Naive thymus-derived CD8-positive, alpha-beta T cell (primary cell): ENCODE measurements around the gene NUB1. TPM values are rescaled to one million over a fixed set of nuclear protein-coding genes. Genes with fewer than 3 reads are reported as not detected.

ENCODE experiments used
- ATAC-seq, 2 donors: fragments of 150-1000 bp; cut with Tn5 transposase in 1 of 2; sonication (Bioruptor Pico), chemical (Tn5 transposase) in 1 of 2; 1 replicate in 1 of 2; 2 replicates in 1 of 2; pipeline ENCODE4 v1.10.0; 2021; ENCODE audit warnings: mild to moderate bottlenecking in 2 of 2, moderate library complexity in 2 of 2
- POLR2A ChIA-PET: fragments of 350-600 bp; sonication (Branson Sonifier 250); formaldehyde crosslinking; loops from one replicate; lab custom pipeline; 2021; ENCODE audit warnings: antibody characterized with exemption; lab: Charles Lee
- DNase-seq, 10 donors: peaks; one replicate each; pipeline versions ENCODE4 v3.0.0 to v3.0.0-alpha.2; 2020 to 2022
- H3K27ac Mint-ChIP-seq, 10 donors: one replicate each; pipeline ENCODE4 v1.8.0; 2020 to 2022; ENCODE audit warnings: mild to moderate bottlenecking in 10 of 10, mixed read lengths in 10 of 10, moderate library complexity in 4 of 10, inconsistent platforms in 1 of 10
- H3K27me3 Mint-ChIP-seq, 5 donors: one replicate each; pipeline ENCODE4 v1.8.0; 2021 to 2022; ENCODE audit warnings: mixed read lengths in 5 of 5
- H3K36me3 Mint-ChIP-seq, 3 donors: one replicate each; pipeline ENCODE4 v1.8.0; 2020 to 2022; ENCODE audit warnings: mixed read lengths in 3 of 3, mild to moderate bottlenecking in 2 of 3, inconsistent platforms in 1 of 3
- H3K4me1 Mint-ChIP-seq, 4 donors: one replicate each; pipeline ENCODE4 v1.8.0; 2021 to 2022; ENCODE audit warnings: mixed read lengths in 4 of 4
- H3K4me3 Mint-ChIP-seq, 10 donors: one replicate each; pipeline ENCODE4 v1.8.0; 2020 to 2022; ENCODE audit warnings: mild to moderate bottlenecking in 10 of 10, mixed read lengths in 10 of 10, moderate library complexity in 6 of 10, inconsistent platforms in 1 of 10
- H3K9me3 Mint-ChIP-seq, 9 donors: one replicate each; pipeline ENCODE4 v1.8.0; 2020 to 2022; ENCODE audit warnings: mixed read lengths in 9 of 9, mild to moderate bottlenecking in 3 of 9, inconsistent platforms in 1 of 9, moderate library complexity in 1 of 9
- polyA plus RNA-seq, 3 donors: library from polyadenylated mRNA; unstranded; fragments of 300-500 nt; fragmentation: Illumina TruSeq; gene quantifications; one replicate each; pipeline ENCODE4 v1.2.3, GENCODE V29; 2021
- total RNA-seq, 8 experiments: library from RNA in 2 of 8; stranded (reverse) in 2 of 8; gene quantifications; one replicate each; pipeline ENCODE4 v1.2.3 and lab custom pipeline; 2021 to 2026

The NUB1 gene
- total and polyA plus RNA-seq, 5 experiments from 2014 or later: 66.1 to 109 (median 70.7) TPM

DNA sequence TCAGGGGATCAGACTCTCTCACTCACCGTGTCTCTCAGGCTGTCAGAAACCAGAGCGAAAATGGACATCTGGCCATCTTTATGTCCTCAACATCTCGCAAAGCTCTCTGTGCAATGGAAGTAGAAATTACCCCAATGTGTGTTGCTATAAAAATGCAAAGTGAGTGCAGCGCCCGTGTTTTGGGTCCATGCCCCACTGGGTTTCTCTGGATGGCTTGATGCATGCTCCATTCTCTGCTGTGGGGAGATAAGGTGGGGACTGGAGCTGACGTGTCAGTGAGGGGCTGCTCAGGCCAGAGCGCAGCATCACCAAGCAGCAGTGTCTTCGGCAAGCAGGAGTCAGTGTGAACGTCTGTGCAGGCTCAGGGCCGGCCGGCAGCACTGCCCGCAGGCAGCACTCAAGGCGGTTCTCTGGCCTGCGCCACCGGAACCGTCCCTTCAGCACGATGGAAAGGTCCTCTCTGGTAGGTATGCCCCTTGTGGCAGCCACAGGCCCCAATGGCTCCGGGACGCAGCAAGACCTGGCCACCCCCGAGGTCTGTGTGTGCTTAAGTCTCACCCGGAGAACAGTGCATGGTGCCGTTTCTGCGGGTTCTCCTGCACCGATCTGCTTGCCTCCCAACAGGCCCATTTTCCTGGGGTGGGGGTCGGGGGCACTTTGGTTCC, 38.1 kb downstream of the NUB1 start:
- H3K27ac Mint-ChIP-seq: peak overlapping the region in 7 of 10 donors; percentile 1 to 90 (median 53)
- H3K36me3 Mint-ChIP-seq: peaks cover 0 to 34% (median 3%) of the 10 kb centered on the region in 3 donors
- peaks cover 14 to 16% (median 16%) of the 10 kb centered on the region in 4 donors for H3K4me1 Mint-ChIP-seq
- no peak for ATAC-seq
- peak overlapping the region in 3 of 10 donors; percentile 11 to 30 (median 12) for H3K4me3 Mint-ChIP-seq
- POLR2A ChIA-PET: interaction anchor here (1.0 kb wide), 1 partner anchor 32 kb away, joined by 3 read pairs; no protein-coding TSS in a partner anchor
- DNase-seq: no peak
- no peaks in the 10 kb centered on the region for H3K9me3 Mint-ChIP-seq
- H3K27me3 Mint-ChIP-seq: peaks cover 0 to 8% (median 4%) of the 10 kb centered on the region in 5 donors

DNA sequence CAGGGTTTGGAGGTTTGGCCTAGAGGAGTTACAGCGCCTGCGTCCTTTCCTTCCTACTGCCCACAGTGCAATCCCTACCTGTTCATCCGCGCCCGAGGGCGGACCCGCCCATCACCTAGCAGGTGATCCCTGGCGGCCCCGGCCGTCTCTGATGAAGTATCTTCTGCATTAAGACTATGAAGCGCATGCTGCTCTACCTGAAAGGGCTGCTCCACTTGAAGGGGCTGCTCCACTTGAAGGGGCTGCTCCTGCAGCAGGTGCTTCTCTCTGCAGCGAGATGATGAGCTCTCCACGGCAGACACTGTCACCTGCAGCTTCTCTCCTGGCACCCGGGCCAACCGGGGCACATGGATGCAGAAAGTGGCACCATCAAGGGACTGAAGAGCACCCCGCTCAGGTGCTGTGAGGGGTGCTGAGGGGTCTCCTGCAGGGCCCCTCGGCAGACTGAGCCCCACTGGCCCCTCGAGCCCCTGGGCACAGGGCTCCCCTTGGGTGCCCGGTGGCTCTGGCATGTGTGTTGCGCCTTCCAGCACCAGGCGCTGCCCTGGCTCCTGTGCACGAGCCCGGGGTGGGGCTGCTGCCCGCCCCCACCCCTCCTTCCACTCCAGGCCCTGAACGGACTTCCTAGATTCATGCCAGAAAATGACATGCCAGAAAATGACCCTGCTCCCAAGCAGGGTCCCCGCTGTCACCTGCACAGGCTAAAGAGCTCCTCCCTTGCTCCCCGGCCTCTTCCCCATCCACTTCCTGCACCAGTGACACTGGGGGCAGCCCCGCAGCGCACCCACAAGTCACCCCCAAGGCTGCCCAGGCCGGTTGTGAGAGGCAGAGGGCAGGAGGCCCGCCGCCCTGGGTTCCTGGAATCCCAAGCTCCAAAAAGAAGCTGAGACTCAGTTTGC, 38.8 kb downstream of the NUB1 start:
- no peak for DNase-seq

GRCh38 chr7:151381098-151381347, 39.4 kb downstream of the NUB1 start:
- DNase-seq (peak in 3 of 10 donors; percentile 21 to 29 (median 24)), ATAC-seq (peak; percentile 2 to 18)
- H3K9me3 Mint-ChIP-seq: no peaks in the 10 kb centered on the region
- H3K27ac Mint-ChIP-seq: peak overlapping the region in 8 of 10 donors; percentile 44 to 93 (median 75)
- H3K4me3 Mint-ChIP-seq: peak overlapping the region; percentile 48 to 84 (median 70)
- peaks cover 0 to 25% (median 3%) of the 10 kb centered on the region in 3 donors for H3K36me3 Mint-ChIP-seq
- H3K4me1 Mint-ChIP-seq: peaks cover 14 to 16% (median 15%) of the 10 kb centered on the region in 4 donors
- POLR2A ChIA-PET: interaction anchor here (0.7 to 0.8 kb wide), 2 partner anchors 10 to 68 kb away, joined by 3 to 5 read pairs; no protein-coding TSS in a partner anchor
- H3K27me3 Mint-ChIP-seq: peaks cover 3 to 10% (median 6%) of the 10 kb centered on the region in 5 donors

More for the DNA sequence above, 38.8 kb downstream of the NUB1 start:
- Mint-ChIP-seq H3K4me3 (peak overlapping the region; percentile 48 to 84 (median 70)), H3K27me3 (peaks cover 0 to 10% (median 6%) of the 10 kb centered on the region in 5 donors), H3K36me3 (peaks cover 0 to 30% (median 3%) of the 10 kb centered on the region in 3 donors), H3K9me3 (no peaks in the 10 kb centered on the region), H3K4me1 (peaks cover 14 to 16% (median 15%) of the 10 kb centered on the region in 4 donors), H3K27ac (peak overlapping the region in 9 of 10 donors; percentile 31 to 93 (median 74))
- POLR2A ChIA-PET: interaction anchor here (0.7 to 0.8 kb wide), 2 partner anchors 11 to 68 kb away, joined by 3 to 5 read pairs; no protein-coding TSS in a partner anchor
- ATAC-seq: no peak

- H3K4me3 Mint-ChIP-seq: peak overlapping the region in 8 of 10 donors; percentile 63 to 90 (median 84)
- H3K9me3 Mint-ChIP-seq: no peaks in the 10 kb centered on the region
- ATAC-seq (peak; percentile 83 to 87), DNase-seq (peak; percentile 35 to 78 (median 65))
- H3K36me3 Mint-ChIP-seq: peaks cover 0 to 24% (median 3%) of the 10 kb centered on the region in 3 donors
- peaks cover 3 to 10% (median 6%) of the 10 kb centered on the region in 5 donors for H3K27me3 Mint-ChIP-seq
- peak overlapping the region in 5 of 10 donors; percentile 74 to 93 (median 91) for H3K27ac Mint-ChIP-seq
- H3K4me1 Mint-ChIP-seq: peaks cover 14 to 16% (median 15%) of the 10 kb centered on the region in 4 donors
- POLR2A ChIA-PET: interaction anchor here (0.8 kb wide), 1 partner anchor 67 kb away, joined by 3 read pairs; no protein-coding TSS in a partner anchor
These were observed 39.9 kb downstream of the NUB1 start for GRCh38 chr7:151381348-151382078.

DNA sequence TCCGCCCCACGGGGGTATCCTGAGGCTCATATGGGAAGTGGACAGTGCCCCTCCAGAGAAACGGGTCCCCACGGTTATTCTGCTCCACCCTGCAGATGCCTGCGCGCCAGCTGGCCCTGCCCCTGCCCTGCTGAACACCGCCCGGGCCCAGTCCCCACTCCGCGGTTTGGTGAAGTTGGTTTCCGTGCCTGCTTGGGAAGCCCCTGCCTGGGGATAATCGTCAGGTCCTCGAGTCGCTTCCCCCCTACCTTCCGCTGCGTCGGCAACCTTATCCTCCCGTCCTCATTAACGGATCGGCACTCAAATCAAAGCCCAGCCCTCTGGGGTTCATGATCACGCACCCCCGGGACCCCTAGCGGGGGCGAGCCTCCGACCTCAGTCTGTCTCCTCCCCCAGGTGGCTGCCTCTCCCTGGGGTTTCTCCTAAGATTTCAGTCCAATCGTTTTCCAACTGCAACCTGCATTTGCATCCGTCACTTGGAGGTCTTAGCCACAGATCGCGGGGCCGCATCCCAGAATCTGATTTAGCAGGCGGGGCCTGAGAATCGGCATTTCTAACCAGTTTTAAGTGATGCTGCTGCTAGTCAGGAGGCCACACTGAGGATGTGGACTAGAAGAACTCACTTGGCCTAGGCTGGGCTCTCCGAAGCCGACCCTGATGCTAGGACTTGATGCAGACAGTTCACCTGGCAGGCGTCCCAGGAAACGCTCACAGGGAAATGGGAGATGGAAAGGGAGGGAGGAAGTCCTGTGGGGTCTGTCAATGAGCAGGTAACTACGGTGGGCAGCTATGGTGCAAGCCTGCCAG, 40.7 kb downstream of the NUB1 start:
- Mint-ChIP-seq H3K27ac (peak overlapping the region in 9 of 10 donors; percentile 81 to 93 (median 90)), H3K9me3 (no peaks in the 10 kb centered on the region), H3K4me3 (peak overlapping the region; percentile 64 to 90 (median 82)), H3K27me3 (peaks cover 3 to 14% (median 6%) of the 10 kb centered on the region in 5 donors), H3K36me3 (peaks cover 0 to 16% (median 3%) of the 10 kb centered on the region in 3 donors), H3K4me1 (peaks cover 14 to 16% (median 15%) of the 10 kb centered on the region in 4 donors)
- DNase-seq (peak in 8 of 10 donors; percentile 28 to 66 (median 43)), ATAC-seq (peak; percentile 55 to 69)
- POLR2A ChIA-PET: interaction anchor here (0.7 kb wide), 1 partner anchor 155 kb away, joined by 5 read pairs; the partner anchor contains the start of gene ABCF2

GRCh38 chr7:151383638-151384351, 42.2 kb downstream of the NUB1 start:
- H3K36me3 Mint-ChIP-seq: peaks cover 0 to 2% (median 0%) of the 10 kb centered on the region in 3 donors
- ATAC-seq (no peak), DNase-seq (no peak)
- H3K4me3 Mint-ChIP-seq: peak overlapping the region in 1 of 10 donors; percentile 42
- H3K9me3 Mint-ChIP-seq: no peaks in the 10 kb centered on the region
- H3K27ac Mint-ChIP-seq: peak overlapping the region in 2 of 10 donors; percentile 22 to 63
- peaks cover 3 to 14% (median 6%) of the 10 kb centered on the region in 5 donors for H3K27me3 Mint-ChIP-seq
- peaks cover 11 to 16% (median 15%) of the 10 kb centered on the region in 4 donors for H3K4me1 Mint-ChIP-seq
- POLR2A ChIA-PET: interaction anchor here (0.6 to 0.8 kb wide), 2 partner anchors 60 to 286 kb away, joined by 3 read pairs; no protein-coding TSS in a partner anchor

GRCh38 chr7:151384352-151384697, 42.7 kb downstream of the NUB1 start:
- Mint-ChIP-seq H3K27ac (peak overlapping the region in 2 of 10 donors; percentile 22 to 63), H3K4me1 (peaks cover 8 to 15% (median 15%) of the 10 kb centered on the region in 4 donors), H3K36me3 (no peaks in the 10 kb centered on the region), H3K4me3 (no peak overlapping the region), H3K27me3 (peaks cover 3 to 14% (median 6%) of the 10 kb centered on the region in 5 donors), H3K9me3 (no peaks in the 10 kb centered on the region)
- ATAC-seq (no peak), DNase-seq (no peak)
- POLR2A ChIA-PET: interaction anchor here (0.6 to 0.8 kb wide), 2 partner anchors 59 to 287 kb away, joined by 3 read pairs; no protein-coding TSS in a partner anchor

GRCh38 chr7:151384776-151385625, 43.4 kb downstream of the NUB1 start:
- H3K27ac Mint-ChIP-seq: peak overlapping the region in 1 of 10 donors; percentile 83
- H3K27me3 Mint-ChIP-seq: peaks cover 3 to 14% (median 6%) of the 10 kb centered on the region in 5 donors
- no peak overlapping the region for H3K4me3 Mint-ChIP-seq
- no peaks in the 10 kb centered on the region for H3K9me3 Mint-ChIP-seq
- peaks cover 8 to 19% (median 15%) of the 10 kb centered on the region in 4 donors for H3K4me1 Mint-ChIP-seq
- no peaks in the 10 kb centered on the region for H3K36me3 Mint-ChIP-seq
- no peak for ATAC-seq
- POLR2A ChIA-PET: no interaction called here
- DNase-seq: no peak

GRCh38 chr7:151385626-151386300, 44.2 kb downstream of the NUB1 start:
- no peaks in the 10 kb centered on the region for H3K9me3 Mint-ChIP-seq
- no peak for DNase-seq
- POLR2A ChIA-PET: no interaction called here
- H3K27me3 Mint-ChIP-seq: peaks cover 6 to 14% (median 10%) of the 10 kb centered on the region in 5 donors
- H3K36me3 Mint-ChIP-seq: no peaks in the 10 kb centered on the region
- peaks cover 11 to 24% (median 17%) of the 10 kb centered on the region in 4 donors for H3K4me1 Mint-ChIP-seq
- no peak overlapping the region for H3K27ac Mint-ChIP-seq
- no peak overlapping the region for H3K4me3 Mint-ChIP-seq
- ATAC-seq: no peak
